HG03280 (cell line): Measurements from ENCODE around the gene VEZT.
"Not testable (repeated sequence)": the region's sequence is repeated elsewhere in the genome, so short reads cannot be mapped to it uniquely, and the experiment has no call there.

ENCODE experiments used
- ATAC-seq: cut with Tn5 transposase; IDR thresholded peaks from one replicate; pipeline ENCODE4 v1.9.1; 2021; ENCODE audit warnings: mild to moderate bottlenecking, moderate library complexity; ENCODE audit not compliant: unreplicated experiment

The VEZT gene, protein sequence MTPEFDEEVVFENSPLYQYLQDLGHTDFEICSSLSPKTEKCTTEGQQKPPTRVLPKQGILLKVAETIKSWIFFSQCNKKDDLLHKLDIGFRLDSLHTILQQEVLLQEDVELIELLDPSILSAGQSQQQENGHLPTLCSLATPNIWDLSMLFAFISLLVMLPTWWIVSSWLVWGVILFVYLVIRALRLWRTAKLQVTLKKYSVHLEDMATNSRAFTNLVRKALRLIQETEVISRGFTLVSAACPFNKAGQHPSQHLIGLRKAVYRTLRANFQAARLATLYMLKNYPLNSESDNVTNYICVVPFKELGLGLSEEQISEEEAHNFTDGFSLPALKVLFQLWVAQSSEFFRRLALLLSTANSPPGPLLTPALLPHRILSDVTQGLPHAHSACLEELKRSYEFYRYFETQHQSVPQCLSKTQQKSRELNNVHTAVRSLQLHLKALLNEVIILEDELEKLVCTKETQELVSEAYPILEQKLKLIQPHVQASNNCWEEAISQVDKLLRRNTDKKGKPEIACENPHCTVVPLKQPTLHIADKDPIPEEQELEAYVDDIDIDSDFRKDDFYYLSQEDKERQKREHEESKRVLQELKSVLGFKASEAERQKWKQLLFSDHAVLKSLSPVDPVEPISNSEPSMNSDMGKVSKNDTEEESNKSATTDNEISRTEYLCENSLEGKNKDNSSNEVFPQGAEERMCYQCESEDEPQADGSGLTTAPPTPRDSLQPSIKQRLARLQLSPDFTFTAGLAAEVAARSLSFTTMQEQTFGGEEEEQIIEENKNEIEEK

DNA sequence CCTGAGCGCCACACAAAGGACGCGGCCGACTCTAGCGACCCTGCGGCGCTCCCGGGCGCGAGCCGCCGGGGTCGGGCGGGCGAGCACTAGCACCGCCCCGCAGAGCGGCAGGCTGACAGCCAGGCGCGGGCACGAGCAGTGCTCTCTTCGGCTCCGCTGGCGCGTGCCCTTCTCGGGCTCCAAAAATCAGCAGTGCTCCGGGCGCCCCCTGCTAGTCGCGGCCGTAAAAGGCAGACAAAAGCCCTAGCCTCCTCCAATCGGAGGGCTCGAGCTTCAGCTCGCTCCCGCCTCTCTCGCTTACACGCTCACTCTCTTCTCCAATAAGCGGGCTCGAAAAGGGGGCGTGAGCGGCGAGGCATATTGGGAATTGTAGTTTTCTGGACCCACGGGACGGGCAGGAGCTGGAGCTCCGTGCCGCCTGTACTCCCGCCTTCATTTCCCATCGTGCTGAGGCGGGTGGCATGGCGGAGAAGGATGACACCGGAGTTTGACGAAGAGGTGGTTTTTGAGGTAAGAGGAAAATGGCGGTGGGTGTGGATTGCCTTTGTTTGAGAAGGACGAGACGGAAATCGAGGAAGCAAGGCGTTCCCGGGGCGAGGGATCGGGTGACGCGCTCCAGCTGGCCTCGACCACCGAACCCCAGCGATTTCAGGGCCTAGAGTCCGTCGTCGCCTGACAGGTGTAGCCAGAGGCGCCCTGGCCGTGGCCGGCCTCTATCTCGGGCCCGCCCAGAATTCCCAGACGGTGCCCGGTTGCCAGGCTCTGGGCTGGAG lies at the start of gene VEZT, which contains the start of gene FGD6:
Gene VEZT, plus strand, starts transcription at position 431 of the 773 bp plus-strand sequence. Its CDS starts 44 bp downstream, at position 475.
Gene FGD6, minus strand, starts transcription at position 91 of the 773 bp plus-strand sequence. CDS start 227 bp downstream, outside the sequence.
- ATAC-seq, result peak; percentile 87

DNA sequence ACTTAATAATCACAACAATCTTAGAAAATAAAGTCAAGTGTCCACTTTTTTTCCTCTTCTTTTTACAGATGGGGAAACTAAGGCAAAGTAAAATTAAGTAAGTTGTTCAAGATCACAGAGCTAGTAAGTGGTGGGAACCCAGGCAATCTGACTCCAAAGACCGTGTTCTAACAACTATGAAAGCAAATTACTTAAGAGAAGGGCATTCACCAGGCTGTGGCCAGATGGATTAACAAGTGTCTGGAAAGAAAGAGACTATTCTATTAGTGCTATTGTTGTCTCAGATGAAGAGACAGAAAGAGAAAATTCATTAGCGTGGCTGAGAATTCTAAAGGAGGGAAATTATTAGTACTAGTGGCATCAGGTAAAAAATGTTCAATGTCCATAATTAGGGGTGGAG lies 48.9 kb upstream of the VEZT start:
- no peak for ATAC-seq

DNA sequence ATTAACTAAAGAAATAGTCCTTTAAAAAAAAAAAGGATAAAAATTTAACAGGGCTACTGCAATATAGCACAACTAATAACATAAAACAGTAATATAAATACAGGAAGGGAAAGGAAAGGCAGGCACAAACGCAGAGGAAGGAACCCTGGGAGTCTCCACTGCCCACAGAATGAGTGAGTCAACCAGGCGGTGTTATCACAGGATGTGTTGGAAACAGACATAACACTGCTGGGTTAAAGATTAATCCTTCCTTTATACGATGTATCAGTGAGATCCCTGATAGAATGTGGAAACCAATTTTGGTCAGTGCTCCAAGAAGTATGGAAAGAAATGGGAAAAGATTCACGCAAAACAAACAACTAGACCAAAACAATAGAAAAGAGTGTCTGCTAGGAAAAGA lies 48.2 kb upstream of the VEZT start:
- no peak for ATAC-seq

DNA sequence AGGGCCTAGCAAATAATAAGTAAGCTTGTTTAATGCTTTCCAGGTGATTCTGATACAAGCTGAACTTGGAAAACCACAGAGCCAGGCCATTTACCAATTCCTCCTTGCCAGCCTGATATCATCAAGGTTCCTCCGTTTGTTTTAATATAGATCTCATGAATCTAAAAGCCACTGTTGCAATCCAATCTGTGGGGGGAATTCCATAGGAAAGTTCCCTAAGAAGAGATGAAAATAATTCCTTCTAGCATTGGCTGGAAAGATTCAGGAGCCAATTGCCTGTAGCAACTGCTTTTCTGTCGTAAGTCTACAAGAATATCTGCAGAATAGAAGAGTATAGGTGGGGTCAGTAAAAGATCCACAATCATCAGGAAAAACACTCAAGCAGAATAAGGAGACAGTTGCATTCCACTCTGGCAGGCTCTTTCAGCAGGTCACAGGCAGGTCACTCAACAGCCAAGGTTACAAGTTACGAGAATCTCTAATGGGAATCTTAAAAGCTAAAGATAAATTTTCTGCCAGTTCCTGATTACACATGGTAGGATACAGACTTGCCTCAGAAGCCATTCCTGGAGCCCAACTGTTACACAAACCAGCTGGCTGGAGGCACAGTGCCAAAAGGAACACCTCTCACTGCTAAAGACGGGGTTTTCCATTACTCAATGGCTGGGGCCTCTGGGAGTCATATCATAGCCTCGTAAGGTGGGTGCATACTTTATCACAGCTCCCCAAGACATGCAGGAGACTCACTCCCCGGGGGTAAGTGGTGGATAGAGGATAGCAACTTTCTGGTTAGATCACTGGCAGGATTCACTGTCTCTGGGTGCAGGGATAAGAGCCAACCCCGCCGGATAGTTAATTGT lies 44.0 kb upstream of the VEZT start:
- no peak for ATAC-seq

DNA sequence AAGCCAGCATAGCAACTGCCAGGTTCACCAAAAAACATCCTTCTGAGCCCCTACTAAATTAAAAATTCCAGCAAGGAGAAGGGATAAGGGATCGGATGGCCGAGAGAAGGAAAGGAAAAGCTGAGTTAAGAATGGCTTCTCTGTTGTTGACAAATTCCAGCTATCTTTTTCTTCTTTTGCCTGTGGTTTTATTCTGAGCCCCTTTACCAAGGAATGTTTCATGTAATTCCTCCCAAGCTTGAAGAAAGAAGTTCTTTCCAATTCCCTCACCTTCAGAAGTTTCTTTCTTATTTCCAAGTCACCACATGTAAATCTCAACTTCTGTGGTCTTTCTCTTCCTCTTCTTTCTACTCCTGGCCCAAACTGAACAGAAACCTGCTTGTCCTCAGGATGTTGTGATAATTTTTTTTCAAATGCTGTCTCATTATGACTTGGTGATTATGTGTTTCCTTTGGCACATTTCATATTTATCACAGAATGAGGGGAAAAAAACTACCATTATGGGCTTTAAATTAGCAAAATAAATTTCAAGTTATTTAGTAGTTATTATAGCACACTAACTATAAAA lies 40.3 kb upstream of the VEZT start:
- no peak for ATAC-seq

DNA sequence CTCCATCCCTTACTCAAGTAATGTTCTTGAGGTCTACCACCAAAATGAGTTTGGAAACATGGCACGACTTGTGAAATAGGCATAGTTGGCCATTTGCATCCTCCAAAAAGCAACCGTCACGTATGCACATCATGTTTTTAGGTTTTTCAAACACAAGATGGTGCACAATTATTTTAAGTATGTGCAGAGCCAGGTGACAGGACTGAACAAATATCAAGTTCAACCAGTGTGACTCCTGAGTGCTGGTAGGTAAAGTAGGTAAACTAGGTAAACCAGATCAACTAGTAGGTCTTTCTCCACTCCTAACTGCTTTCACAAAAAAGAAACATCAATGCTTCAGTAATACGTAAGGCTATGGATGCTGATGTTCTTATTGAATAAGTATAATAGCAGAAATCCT lies 39.5 kb upstream of the VEZT start:
- ATAC-seq, result no peak

DNA sequence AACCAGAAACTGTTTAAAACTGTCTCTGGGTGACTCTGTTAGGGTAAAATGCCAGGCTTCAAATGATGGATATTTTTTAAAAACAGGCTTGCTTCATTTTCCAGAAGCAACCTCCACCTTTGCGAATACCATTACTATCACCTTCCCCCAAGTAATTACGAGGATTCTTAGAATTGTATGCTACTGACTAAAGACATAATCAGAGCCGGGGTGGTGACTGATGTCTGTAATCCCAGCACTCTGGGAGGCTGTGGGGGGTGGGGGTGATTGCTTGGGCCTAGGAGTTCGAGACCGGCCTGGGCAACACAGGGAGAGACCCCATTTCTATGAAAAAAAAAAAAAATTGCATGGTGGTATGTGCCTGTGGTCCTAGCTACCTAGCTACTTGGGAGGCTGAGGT lies 38.6 kb upstream of the VEZT start:
- no peak for ATAC-seq

DNA sequence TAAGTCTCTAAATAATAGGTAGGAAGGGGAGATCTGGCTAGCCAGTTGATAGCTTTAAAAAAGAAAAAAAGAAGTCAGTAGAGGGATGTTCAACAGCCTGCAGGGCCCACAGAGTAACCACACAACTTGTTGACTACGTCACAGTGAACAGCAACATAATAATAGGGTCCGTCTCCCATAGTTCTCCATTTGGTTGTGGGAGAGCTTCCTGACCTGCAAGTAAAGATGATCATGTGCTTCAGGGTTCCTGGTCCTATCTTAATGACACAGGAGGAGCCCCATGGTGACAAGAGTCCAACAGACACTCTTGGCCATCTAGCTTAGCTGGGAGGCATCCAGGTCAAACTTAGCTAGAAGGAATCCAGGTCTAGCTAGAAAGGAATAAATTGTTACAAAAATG lies 36.5 kb upstream of the VEZT start:
- no peak for ATAC-seq

DNA sequence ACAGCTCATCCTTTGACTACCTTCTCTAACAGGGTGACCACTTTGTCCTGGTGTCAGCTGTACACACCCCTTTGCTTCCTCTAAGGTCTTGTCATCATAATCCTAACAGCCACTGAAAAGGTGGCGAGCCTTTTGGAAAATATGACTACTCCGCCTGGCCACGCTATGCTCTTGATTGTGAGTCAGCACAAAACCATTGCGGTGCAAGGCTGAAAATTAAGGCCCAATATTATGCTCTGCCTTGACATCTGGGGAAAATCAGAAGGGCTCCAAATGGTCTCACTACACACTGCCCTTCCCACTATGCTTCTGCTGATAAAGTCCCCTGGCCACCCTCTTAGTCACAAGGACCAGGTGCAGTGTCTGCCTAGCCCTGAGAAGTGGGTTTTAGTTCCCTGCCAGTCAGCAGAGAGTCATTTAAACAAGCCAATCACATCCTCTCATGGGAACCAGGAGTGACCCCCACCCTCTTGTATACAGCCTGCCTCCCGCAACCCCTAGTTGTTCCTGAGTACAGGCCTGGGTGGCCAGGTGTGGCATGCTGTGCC lies 34.7 kb upstream of the VEZT start:
- ATAC-seq, result peak; percentile 42

DNA sequence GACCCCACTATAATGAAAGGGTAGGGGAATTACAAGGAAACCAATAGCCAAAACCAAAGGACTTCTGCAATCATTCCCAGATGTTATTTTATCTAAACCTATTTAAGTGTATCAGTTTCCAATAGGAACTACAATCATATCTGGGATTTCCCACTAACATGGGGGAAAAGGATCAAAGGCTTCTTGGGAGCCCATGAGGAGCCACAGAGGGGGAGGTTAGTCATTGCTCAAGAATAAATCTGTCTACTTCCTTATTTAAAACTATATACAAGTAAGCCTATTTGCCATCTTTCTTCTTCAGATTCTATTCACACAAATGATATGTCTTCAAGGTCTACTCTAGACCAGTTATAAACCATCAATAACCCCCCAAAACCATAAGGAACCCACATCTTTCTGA lies 33.5 kb upstream of the VEZT start:
- no peak for ATAC-seq

DNA sequence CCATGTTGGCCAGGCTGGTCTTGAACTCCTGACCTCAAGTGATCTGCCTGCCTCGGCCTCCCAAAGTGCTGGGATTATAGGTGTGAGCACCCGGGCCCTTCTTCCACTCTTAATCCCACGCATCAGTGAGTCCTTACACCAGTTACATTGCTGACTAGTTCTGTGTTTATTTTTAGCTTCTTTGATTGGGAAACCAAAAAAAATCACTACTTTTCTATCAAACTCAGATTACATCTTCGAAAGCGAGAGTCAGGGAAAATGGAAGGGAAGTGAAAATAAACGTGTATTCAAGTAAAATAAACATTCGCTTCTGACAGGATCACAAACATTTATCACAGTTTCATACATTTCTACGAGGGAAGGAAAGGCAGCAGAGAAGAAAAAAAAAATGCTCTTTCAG lies 32.5 kb upstream of the VEZT start:
- no peak for ATAC-seq

DNA sequence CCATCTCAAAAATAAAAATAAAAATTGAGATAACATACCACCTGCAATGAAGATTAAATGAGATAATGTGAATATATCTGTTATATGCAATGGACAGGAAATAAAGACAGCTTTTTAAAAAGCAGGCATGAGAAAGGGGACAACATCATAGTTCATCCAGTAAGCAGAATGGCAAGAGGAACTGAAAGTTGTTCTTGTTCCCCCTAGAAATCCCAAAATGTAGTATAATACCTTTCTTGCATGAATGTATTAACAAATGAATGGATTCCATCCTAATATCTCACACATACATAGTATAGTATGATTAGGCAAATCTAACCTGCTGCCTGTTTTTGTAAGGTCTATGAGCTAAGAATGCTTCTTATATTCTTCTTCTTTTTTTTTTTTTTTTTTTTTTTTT lies 31.8 kb upstream of the VEZT start:
- ATAC-seq, result no peak

DNA sequence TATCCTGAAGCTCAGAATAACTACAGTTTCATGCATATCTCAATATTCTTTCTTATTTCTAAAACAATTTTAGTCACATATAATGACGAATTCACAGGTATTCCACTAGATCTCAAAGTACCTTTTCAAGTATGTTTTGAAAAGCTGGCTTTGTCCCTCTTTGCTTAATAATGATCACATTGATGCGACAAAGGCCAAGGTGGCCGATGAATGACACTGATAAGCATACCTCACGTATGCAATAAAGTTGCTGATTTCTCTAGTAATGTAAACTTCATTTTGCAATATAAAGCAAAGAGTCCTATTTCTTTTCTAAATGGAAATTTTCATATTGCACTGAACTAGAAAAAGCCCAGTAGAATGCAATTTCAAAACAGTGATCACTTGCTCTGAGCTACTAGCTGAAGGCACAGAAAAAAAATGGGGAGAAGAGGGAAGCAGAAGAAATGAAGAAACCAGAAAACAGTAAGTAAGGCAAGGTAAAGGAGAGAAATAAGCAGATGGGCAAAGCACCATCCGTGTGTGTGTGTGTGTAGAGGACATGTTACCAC lies 29.7 kb upstream of the VEZT start:
- no peak for ATAC-seq

DNA sequence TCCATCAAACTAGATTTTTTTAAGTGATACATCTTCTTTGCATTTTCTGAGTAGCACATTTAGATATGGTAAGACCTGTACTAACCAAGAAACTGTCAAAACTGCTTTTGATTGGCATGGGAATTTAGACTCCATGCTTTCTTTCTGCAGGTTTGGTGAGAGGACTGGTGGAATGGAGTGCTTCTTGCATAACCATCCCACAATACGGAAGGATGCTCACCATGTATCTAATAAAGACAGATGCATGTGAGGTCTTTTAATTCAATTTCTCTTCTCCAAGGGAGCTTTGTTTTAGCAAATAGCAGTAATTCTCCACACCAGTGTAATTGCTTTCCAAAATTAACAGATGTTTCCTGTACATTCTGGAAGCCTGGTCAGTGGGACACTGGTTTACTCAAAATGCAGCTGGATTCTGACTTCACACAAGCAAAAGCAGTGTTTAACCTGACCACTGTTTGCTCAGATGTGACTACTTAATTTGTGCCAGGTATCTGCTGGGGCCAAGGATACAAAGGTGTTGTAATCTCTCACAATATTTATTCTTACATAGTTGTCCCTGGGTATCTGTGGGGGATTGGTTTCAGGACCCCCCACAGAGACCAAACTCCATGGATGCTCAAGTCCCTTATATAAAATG lies 26.4 kb upstream of the VEZT start:
- no peak for ATAC-seq

DNA sequence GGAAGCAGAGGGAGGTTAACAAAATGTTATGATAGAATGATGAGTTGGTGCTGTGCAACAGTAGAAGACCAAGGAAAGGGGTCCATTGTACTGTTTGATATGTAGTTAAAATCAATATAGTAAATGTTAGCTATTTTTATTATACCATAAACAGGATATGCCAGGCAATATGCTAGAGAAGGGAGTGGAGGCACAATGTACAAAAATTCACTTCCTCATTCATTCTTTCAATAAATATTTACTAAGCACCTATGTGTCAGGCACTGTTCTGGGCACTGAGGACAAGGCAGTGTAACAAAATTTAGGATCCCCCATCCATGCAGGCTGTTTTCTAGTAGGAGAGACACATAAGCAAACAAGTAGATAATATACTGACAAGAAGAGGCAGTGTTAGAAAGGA lies 25.3 kb upstream of the VEZT start:
- no peak for ATAC-seq

DNA sequence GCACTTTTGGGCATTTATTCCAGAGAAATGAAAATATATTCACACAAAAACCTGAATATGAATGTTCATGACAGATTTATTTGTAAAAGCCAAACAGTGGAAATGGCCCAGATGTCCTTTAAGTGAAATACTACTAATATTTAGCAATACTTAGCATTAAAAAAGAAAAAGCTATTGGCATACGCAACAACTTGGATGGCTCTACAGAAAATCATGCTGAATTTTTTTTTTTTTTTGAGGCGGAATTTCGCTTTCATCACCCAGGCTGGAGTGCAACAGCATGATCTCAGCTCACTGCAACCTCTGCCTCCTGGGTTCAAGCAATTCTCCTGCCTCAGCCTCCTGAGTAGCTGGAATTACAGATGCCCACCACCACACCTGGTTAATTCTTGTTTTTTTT lies 24.5 kb upstream of the VEZT start:
- no peak for ATAC-seq

DNA sequence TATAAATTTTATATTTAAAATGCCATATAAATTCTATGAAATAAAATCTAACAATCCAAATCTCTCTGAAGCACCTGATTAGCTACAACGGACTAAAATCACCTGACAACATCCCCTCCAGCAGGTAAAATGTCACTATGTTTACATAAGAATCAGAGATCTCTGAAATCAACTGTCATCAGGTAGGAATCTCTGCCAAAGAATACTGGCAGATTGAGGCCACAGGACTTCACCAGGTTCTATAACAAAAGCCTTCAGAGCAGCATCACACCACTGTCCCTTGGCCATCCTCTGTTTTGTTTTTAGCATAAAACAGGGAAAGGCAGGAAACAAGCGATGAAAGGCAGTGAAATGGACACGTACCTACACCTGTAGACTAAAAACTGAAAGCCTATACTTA lies 22.5 kb upstream of the VEZT start:
- ATAC-seq, result no peak

DNA sequence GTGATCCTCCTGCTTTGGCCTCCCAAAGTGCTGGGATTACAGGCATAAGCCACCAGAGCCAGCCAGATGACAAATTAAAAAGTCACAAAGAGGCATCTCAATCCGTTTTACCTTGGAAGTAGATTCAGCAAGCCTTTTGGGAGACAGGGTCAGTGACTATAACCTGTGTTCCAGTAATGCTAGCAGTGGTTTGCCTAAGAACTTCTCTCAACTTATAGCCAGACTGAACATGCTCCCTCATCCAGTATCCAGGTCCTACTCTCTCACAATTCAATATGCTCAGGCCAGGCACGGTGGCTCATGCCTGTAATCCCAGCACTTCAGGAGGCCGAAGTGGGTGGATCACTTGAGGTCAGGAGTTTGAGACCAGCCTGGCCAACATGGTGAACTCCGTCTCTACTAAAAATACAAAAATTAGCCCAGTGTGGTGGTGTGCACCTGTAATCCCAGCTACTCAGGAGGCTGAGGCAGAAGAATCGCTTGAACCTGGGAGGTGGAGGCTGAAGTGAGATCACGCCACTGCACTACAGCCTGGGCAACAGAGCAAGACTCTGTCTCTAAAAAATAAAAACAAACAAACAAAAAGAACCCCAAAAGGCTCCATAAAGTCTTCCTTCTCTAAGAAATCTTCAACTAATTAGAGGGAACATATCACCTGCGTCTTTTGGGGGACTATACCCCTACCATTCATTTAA lies 20.6 kb upstream of the VEZT start:
- not testable (repeated sequence) for ATAC-seq
